Activated CD4-positive, alpha-beta T cell treated with anti-CD3 and anti-CD28 coated beads, Interleukin-2, amount 10 ng/mL, durations not matched to agents 7 days and 5 days (primary cell): ENCODE data around the gene ADSL. TPM values are rescaled to one million over a fixed set of nuclear protein-coding genes. Genes with fewer than 3 reads are reported as not detected.
A peak's percentile ranks its signal among the peaks of the same experiment; 100 is the strongest.

Experiments used
- CTCF ChIA-PET: fragments of 350-600 bp; sonication (Branson Sonifier 250); formaldehyde crosslinking; loops from one replicate; lab custom pipeline; 2021; ENCODE audit warnings: antibody characterized with exemption; lab: Charles Lee
- POLR2A ChIA-PET: fragments of 350-600 bp; sonication (Branson Sonifier 250); formaldehyde crosslinking; loops from one replicate; lab custom pipeline; 2021; ENCODE audit warnings: antibody characterized with exemption; lab: Charles Lee
- DNase-seq: peaks from one replicate; pipeline ENCODE4 v3.0.0-alpha.2; 2020
- H3K27ac Mint-ChIP-seq: one replicate; pipeline ENCODE4 v1.8.0; 2021; ENCODE audit warnings: mild to moderate bottlenecking, moderate library complexity, mixed read lengths
- H3K27me3 Mint-ChIP-seq: one replicate; pipeline ENCODE4 v1.8.0; 2021; ENCODE audit warnings: mixed read lengths
- H3K36me3 Mint-ChIP-seq: one replicate; pipeline ENCODE4 v1.8.0; 2021; ENCODE audit warnings: low read depth, mixed read lengths
- H3K4me1 Mint-ChIP-seq: one replicate; pipeline ENCODE4 v1.8.0; 2021; ENCODE audit warnings: mixed read lengths
- H3K4me3 Mint-ChIP-seq: one replicate; pipeline ENCODE4 v1.8.0; 2021; ENCODE audit warnings: mild to moderate bottlenecking, moderate library complexity, mixed read lengths
- H3K9me3 Mint-ChIP-seq: one replicate; pipeline ENCODE4 v1.8.0; 2021; ENCODE audit warnings: mixed read lengths
- total RNA-seq, 2 experiments: library from RNA; stranded (reverse); gene quantifications; one replicate each; pipeline ENCODE4 v1.2.3, GENCODE V29; 2021

Gene ADSL
- total RNA-seq, 2 experiments from 2014 or later: 124 to 130 TPM

DNA sequence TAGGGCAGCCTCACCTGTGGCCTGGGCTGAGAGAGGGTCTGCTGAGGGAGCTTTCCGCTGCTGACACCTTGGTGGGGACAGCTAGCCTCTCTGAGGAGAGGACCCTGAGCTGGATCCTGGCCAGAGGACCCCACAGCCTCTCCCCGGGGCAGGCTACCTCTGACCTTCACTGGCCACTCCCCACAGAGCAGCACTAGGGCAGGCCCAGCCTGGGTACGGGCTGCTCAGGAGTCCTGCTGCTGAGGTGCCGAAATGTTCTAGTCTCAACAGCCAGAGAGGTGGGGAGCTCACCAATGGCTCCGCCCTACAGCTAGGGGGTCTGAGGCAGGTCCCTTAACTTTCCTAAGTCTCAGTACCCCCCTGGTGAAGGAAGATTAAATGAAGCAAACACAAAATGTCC, 71.6 kb downstream of the ADSL start:
- no peak overlapping the region for H3K4me3 Mint-ChIP-seq
- ChIA-PET POLR2A (no interaction called here), CTCF (interaction anchor here (0.6 kb wide), 1 partner anchor 19 kb away, joined by 3 read pairs; no protein-coding TSS in a partner anchor)
- peaks cover 52% of the 10 kb centered on the region for H3K36me3 Mint-ChIP-seq
- H3K27me3 Mint-ChIP-seq: no peaks in the 10 kb centered on the region
- H3K4me1 Mint-ChIP-seq: peaks cover 22% of the 10 kb centered on the region
- H3K9me3 Mint-ChIP-seq: no peaks in the 10 kb centered on the region
- H3K27ac Mint-ChIP-seq: no peak overlapping the region
- no peak for DNase-seq

DNA sequence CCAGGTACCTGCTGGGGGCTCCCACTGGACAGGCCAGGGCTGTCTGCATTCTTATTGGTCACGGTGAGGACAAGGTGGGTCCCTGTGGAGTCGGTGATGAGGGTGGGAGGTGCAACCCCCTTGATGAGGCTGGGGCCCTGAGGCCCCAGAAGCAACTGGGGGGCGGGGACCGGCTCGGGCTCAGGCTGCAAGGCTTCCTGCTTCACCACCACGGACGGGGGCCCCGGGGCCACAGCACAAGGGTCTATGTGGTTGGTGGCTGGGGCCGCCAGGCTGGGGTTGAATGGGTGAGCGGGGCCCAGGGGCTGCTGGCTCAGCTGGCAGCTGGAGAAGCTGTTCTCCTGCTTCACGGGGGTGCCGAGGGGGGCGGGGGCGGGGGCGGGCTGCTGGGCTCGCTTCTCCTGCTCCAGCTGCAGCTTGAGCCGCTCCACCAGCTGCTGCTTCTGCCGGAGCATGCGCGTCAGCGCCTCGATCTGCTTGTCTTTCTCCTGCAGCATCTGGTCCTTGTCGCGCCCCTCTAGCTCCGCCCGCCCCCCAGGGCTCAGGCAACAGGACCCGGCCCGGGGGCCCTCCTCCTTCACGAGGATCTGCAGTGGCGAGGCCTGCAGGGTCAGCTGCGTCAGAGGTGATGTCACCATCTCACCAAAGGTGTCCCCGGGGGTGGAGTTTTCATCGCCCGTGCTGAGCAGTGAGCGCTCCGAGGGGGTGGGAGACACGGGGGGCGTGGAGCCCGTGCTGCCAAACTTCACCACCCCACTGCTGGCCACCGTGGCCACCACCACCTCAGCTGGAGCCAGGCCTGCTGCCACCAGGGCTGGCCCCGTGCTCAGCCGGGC, 72.3 kb downstream of the ADSL start:
- H3K36me3 Mint-ChIP-seq: peaks cover 58% of the 10 kb centered on the region
- no peak for DNase-seq
- peaks cover 22% of the 10 kb centered on the region for H3K4me1 Mint-ChIP-seq
- CTCF ChIA-PET: interaction anchor here (0.6 to 1.8 kb wide), 3 partner anchors 9 to 20 kb away, joined by 3 to 5 read pairs (median 3); no protein-coding TSS in a partner anchor
- H3K9me3 Mint-ChIP-seq: no peaks in the 10 kb centered on the region
- POLR2A ChIA-PET: no interaction called here
- no peak overlapping the region for H3K27ac Mint-ChIP-seq
- no peaks in the 10 kb centered on the region for H3K27me3 Mint-ChIP-seq
- no peak overlapping the region for H3K4me3 Mint-ChIP-seq

DNA sequence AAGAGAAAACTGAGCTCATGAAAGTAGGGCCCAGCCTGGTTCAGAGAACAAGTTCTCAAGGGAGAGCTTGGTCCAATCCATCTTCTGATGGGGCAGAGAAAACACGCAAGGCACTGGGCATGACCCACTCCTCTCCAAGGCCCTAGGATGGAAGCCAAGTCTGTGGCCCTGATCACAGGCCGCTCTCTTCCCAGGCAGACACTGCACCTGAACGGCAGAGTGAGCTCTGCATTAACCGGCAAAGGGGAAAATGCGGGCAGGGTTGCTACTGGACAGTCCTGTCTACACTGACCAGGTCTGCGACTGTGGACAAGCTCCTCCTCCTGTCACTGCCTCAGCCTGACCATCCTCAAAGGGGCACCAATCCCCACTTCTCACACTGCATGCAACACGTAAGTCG, 73.4 kb downstream of the ADSL start:
- ChIA-PET CTCF (interaction anchor here (1.0 to 1.8 kb wide), 5 partner anchors 8 to 28 kb away, joined by 3 to 5 read pairs (median 4); no protein-coding TSS in a partner anchor), POLR2A (no interaction called here)
- peaks cover 55% of the 10 kb centered on the region for H3K36me3 Mint-ChIP-seq

DNA sequence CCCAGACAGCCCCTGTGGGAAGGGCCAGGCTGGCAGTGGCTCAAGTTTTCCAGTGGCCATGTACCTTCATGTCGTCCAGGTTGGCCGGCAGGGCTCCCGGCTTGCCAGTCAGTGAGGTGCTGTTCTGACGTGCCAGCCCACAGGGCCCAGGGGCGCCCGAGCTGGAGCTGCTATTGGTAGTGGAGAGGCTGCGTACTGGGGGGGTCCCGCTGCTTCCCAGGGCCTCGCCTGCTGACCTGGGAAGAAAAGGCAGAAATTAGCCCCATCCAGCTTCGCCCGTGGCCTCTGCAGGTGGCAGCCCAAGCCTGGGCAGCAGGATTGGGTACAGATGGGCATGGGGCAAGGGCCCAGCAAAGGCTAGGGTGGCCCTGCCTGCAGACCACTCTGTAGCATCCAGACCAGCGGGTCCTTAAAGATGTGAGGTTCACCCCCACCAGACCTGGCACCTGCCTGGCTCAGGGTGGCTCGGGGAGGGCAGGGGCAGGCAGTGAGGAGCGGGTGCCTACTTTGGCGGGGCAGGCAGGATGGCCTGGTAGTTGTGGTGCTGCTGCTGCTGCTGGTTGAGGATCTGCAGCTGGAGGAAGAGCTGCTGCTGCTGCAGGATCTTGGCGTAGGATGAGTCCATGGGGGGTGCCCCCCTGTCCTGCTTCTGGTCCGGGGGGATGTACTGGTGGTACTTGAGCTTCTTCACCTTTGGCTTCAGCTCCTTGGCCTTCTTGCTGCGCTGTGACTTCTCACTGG, 74.2 kb downstream of the ADSL start:
- H3K27ac Mint-ChIP-seq: no peak overlapping the region
- H3K9me3 Mint-ChIP-seq: no peaks in the 10 kb centered on the region
- CTCF ChIA-PET: interaction anchor here (1.0 to 1.8 kb wide), 5 partner anchors 7 to 29 kb away, joined by 3 to 7 read pairs (median 5); no protein-coding TSS in a partner anchor
- H3K4me3 Mint-ChIP-seq: no peak overlapping the region
- no peaks in the 10 kb centered on the region for H3K27me3 Mint-ChIP-seq
- DNase-seq: no peak
- peaks cover 15% of the 10 kb centered on the region for H3K4me1 Mint-ChIP-seq
- peaks cover 48% of the 10 kb centered on the region for H3K36me3 Mint-ChIP-seq
- POLR2A ChIA-PET: no interaction called here

More for the DNA sequence above, 73.4 kb downstream of the ADSL start:
- DNase-seq: no peak
- H3K27ac Mint-ChIP-seq: no peak overlapping the region
- peaks cover 20% of the 10 kb centered on the region for H3K4me1 Mint-ChIP-seq
- H3K9me3 Mint-ChIP-seq: no peaks in the 10 kb centered on the region
- no peaks in the 10 kb centered on the region for H3K27me3 Mint-ChIP-seq
- no peak overlapping the region for H3K4me3 Mint-ChIP-seq

DNA sequence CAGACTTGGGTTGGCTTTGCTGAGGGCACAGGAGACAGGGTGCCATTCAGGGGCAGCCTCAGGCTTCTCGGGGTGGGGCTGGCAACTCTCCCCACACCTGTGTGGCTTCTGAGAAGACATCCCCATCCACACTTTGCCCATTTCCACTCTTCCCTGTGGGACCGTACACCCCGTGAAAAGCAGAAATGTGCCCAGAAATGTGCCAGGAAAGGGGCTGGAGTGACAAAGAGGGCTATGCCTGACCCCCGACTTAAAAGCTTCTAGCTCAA, 74.7 kb downstream of the ADSL start:
- CTCF ChIA-PET: interaction anchor here (1.0 to 1.2 kb wide), 2 partner anchors 10 to 16 kb away, joined by 3 to 7 read pairs; no protein-coding TSS in a partner anchor
- H3K27ac Mint-ChIP-seq: no peak overlapping the region
- POLR2A ChIA-PET: no interaction called here
- H3K27me3 Mint-ChIP-seq: no peaks in the 10 kb centered on the region
- peaks cover 44% of the 10 kb centered on the region for H3K36me3 Mint-ChIP-seq
- H3K4me1 Mint-ChIP-seq: peaks cover 10% of the 10 kb centered on the region
- no peak for DNase-seq
- no peaks in the 10 kb centered on the region for H3K9me3 Mint-ChIP-seq
- H3K4me3 Mint-ChIP-seq: no peak overlapping the region

DNA sequence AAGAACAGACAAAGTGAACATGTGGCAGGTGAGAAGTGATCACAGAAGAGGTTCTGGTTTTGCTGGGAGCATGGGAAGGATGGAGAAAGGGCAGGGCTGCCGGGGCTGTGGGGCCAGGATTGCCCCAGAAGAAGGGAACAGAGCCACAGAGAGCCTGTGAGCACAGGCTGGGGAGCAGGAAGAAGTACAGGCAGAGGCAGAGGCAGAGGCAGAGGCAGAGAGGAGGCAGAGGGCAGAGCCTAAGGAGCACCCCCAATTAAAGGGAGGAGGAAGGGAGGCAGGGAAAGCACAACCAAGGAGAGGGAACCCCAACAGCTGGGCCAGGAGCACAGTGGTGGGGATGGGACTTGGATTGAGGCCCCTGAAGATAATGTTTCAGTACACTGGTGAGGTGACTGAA, 75.6 kb downstream of the ADSL start:
- DNase-seq: no peak
- Mint-ChIP-seq H3K9me3 (no peaks in the 10 kb centered on the region), H3K27me3 (no peaks in the 10 kb centered on the region), H3K4me1 (peaks cover 3% of the 10 kb centered on the region), H3K36me3 (peaks cover 43% of the 10 kb centered on the region), H3K4me3 (no peak overlapping the region), H3K27ac (peak overlapping the region; percentile 26)
- CTCF ChIA-PET: interaction anchor here (1.5 kb wide), 1 partner anchor 14 kb away, joined by 3 read pairs; no protein-coding TSS in a partner anchor
- POLR2A ChIA-PET: no interaction called here

DNA sequence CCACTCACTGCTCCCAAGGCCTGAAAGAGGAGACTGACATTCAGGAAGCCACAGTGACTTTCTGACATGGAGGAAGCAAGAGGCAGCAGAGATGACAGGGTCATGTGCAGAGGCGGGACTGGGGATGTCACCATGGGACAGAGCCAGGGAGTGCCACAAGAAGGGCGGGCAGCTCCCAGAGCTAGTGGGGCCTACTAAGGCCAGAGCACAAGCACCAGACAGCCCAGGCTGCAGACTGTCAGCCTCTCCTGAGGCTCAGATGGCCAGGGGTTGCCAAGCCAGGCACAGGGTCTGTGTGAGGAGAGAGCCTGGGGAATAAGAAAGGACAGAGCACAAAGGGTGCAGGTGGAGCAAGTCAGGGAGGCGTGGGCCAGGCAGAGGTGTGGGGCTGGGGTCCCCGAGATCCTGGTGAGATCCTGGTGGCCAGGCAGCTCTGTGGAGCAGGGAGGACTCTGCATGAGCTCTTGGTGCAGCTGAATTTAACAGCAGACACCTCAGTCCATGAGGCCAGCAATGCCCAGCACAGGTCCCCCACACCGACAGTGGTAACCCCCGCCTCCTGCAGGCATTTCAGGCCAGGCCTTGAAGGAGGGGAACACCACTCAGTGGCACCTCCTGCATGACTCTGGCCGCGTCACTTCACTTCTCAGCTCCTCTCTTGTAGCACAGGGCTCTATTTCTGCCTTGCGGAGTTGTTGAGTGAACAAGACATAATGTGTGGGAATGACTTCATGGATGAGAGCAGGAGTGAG, 76.4 kb downstream of the ADSL start:
- Mint-ChIP-seq H3K27ac (peak overlapping the region; percentile 16), H3K4me3 (no peak overlapping the region)

DNA sequence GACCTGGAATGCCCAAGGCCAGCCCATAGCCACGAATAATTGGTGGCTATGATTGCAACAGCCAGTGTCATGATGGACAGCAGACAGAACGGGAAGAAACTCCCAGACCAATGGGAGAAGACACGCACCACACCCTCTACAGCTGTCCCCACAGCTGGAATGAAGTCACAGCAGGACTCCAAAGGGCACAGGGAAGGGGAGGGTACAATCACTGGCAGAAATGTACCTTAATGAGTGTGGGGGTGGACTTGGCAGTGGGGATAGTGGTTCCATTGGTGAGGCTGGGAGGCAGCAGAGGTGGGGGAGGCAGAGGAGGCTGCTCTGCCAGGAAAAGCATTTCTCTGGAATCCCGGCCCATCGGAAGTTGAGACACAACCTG, 77.0 kb downstream of the ADSL start:
- ChIA-PET POLR2A (no interaction called here), CTCF (interaction anchor here (0.9 to 5.7 kb wide), 4 partner anchors 11 to 201 kb away, joined by 3 to 33 read pairs (median 6); no protein-coding TSS in a partner anchor)
- H3K9me3 Mint-ChIP-seq: no peaks in the 10 kb centered on the region
- H3K4me1 Mint-ChIP-seq: peaks cover 3% of the 10 kb centered on the region
- DNase-seq: no peak
- H3K4me3 Mint-ChIP-seq: no peak overlapping the region
- no peak overlapping the region for H3K27ac Mint-ChIP-seq
- H3K36me3 Mint-ChIP-seq: peaks cover 49% of the 10 kb centered on the region
- no peaks in the 10 kb centered on the region for H3K27me3 Mint-ChIP-seq

More for the DNA sequence above, 76.4 kb downstream of the ADSL start:
- ChIA-PET CTCF (interaction anchor here (0.9 to 1.5 kb wide), 2 partner anchors 15 to 201 kb away, joined by 3 read pairs; no protein-coding TSS in a partner anchor), POLR2A (no interaction called here)
- DNase-seq: no peak
- peaks cover 43% of the 10 kb centered on the region for H3K36me3 Mint-ChIP-seq
- H3K9me3 Mint-ChIP-seq: no peaks in the 10 kb centered on the region
- peaks cover 3% of the 10 kb centered on the region for H3K4me1 Mint-ChIP-seq
- H3K27me3 Mint-ChIP-seq: no peaks in the 10 kb centered on the region

DNA sequence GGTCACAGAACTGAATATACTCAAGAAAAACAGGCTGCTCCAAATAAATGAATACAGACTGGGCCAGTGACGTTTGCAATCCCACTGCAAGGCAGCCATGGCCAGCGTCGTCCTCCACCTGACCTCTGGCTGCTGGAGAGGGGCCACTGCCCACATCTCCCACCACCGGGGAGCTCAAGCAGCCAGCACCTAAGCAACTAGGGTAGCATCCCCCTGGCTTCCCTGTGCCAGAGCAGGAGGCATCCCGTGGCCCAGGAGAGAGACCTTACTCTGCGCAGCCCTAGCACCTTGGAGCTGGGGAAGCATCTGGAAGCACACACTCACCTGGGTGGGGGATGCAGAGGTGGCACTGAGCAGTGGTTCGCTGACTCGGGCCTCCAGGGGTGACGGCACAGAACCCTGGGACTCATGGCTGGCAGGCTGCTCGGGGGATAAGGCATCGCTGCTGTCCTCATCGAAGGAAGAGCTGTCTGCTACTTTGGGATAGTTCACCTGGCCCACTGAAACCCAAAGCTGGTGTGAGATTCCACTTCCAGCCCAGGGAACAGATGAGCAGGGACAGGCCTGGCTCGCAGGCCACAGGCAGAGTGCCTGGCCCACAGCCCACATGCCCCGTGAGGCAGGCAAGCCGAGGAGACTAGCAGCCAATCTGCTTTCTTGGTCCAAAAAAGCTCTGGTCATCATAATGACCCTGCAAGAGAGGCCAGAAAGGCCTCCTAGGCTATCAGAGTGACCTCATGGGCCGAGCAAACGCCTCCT, 77.8 kb downstream of the ADSL start:
- no peaks in the 10 kb centered on the region for H3K9me3 Mint-ChIP-seq
- CTCF ChIA-PET: interaction anchor here (0.8 to 5.7 kb wide), 5 partner anchors 10 to 259 kb away, joined by 3 to 33 read pairs (median 4); no protein-coding TSS in a partner anchor
- H3K4me1 Mint-ChIP-seq: peaks cover 3% of the 10 kb centered on the region
- no peak for DNase-seq
- POLR2A ChIA-PET: no interaction called here
- no peak overlapping the region for H3K27ac Mint-ChIP-seq
- H3K27me3 Mint-ChIP-seq: no peaks in the 10 kb centered on the region
- H3K4me3 Mint-ChIP-seq: no peak overlapping the region
- H3K36me3 Mint-ChIP-seq: peaks cover 56% of the 10 kb centered on the region

DNA sequence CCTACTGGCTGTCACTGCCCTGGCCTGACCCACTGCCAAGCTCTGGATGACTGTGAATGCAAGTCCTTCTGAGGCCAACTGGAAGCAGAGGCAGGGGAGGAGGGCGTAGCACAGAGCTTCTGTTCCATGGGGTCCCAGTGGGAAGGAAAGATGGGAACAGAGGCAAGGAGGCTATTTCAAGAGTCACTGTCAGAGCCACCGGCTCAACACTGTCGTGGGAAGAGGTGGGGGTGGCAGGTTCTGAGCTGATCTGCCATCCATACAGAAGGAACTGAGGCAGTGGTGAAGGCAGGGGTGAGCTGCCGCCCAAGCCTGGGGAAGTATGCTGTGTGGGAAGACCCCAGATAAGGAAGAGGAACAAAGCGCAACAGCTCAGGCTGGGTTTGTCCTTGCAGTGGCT, 78.8 kb downstream of the ADSL start:
- POLR2A ChIA-PET: no interaction called here
- no peaks in the 10 kb centered on the region for H3K9me3 Mint-ChIP-seq

DNA sequence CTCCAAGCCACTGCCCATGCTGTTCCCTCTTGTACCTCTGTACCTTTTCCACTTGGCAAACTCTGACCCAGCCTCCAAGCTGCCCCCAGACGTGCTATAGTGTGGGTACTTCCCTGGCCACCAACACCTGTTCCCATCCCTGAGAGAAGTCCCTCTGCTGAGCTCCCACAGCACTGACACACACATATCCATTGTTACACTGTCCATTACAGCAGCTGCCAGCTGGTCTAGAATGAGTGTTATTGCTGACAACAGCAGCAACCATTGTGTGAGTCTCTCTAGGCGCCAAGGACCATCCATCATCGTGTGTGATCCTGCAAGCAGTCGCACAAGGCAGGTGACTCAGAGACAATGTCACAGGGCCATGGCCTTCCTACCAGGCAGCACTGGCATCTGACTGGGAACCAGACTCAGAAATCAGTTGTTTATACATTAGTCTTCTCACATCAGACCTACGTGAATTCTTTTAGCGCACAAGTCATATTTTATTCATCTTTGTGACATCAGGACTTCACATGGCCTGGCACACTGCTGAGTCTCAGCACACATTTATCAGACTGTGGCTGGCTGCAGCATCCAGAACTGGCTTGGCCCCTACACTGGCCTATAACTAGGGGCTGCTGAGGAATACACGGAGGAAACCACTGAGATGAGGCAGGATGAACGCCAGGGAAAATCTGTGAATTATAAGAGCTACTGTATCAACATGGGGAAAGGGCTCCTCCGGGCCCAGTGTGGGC, 80.5 kb downstream of the ADSL start:
- Mint-ChIP-seq H3K27me3 (no peaks in the 10 kb centered on the region), H3K36me3 (peaks cover 62% of the 10 kb centered on the region), H3K4me3 (no peak overlapping the region), H3K4me1 (peaks cover 8% of the 10 kb centered on the region), H3K27ac (peak overlapping the region; percentile 42), H3K9me3 (no peaks in the 10 kb centered on the region)
- POLR2A ChIA-PET: interaction anchor here (1.0 kb wide), 1 partner anchor 11 kb away, joined by 4 read pairs; no protein-coding TSS in a partner anchor
- DNase-seq: no peak
- CTCF ChIA-PET: interaction anchor here (0.9 to 5.7 kb wide), 4 partner anchors 10 to 434 kb away, joined by 3 to 33 read pairs (median 6); no protein-coding TSS in a partner anchor

More for the DNA sequence above, 78.8 kb downstream of the ADSL start:
- DNase-seq: no peak
- Mint-ChIP-seq H3K27ac (no peak overlapping the region), H3K4me1 (peaks cover 3% of the 10 kb centered on the region), H3K27me3 (no peaks in the 10 kb centered on the region), H3K4me3 (no peak overlapping the region), H3K36me3 (peaks cover 59% of the 10 kb centered on the region)
- CTCF ChIA-PET: interaction anchor here (0.8 to 5.7 kb wide), 6 partner anchors 9 to 463 kb away, joined by 3 to 33 read pairs (median 6); no protein-coding TSS in a partner anchor
